HG02981 (cell line): ENCODE measurements around the gene ETV3.

Source experiments
- ATAC-seq: cut with Tn5 transposase; IDR thresholded peaks from one replicate; pipeline ENCODE4 v1.9.1; 2021; ENCODE audit warnings: mild to moderate bottlenecking, moderate library complexity; ENCODE audit not compliant: unreplicated experiment

The ETV3 gene

GRCh38 chr1:157140063-157140588, 1.9 kb upstream of the ETV3 start:
- ATAC-seq: no peak

GRCh38 chr1:157139052-157139715, 989 bp upstream of the ETV3 start:
- ATAC-seq: no peak

GRCh38 chr1:157137408-157138219, 581 bp downstream of the ETV3 start:
- no peak for ATAC-seq

- no peak for ATAC-seq
These were observed 1.2 kb downstream of the ETV3 start for GRCh38 chr1:157137046-157137407.

- ATAC-seq: no peak
These were observed 2.1 kb downstream of the ETV3 start for GRCh38 chr1:157136133-157136532.

- ATAC-seq: no peak
These were observed 2.5 kb downstream of the ETV3 start for GRCh38 chr1:157135646-157136045.

GRCh38 chr1:157135070-157135469, 3.1 kb downstream of the ETV3 start:
- ATAC-seq: no peak

GRCh38 chr1:157134442-157134841, 3.8 kb downstream of the ETV3 start:
- no peak for ATAC-seq

- ATAC-seq: no peak
These were observed 4.8 kb downstream of the ETV3 start for GRCh38 chr1:157133426-157133825.

GRCh38 chr1:157132616-157133167, 5.5 kb downstream of the ETV3 start:
- ATAC-seq: no peak

- ATAC-seq: no peak
These were observed 6.1 kb downstream of the ETV3 start for GRCh38 chr1:157132111-157132510.

GRCh38 chr1:157131281-157131680, 6.9 kb downstream of the ETV3 start:
- no peak for ATAC-seq

GRCh38 chr1:157124855-157125254, 13.3 kb downstream of the ETV3 start:
- no peak for ATAC-seq

- no peak for ATAC-seq
These were observed 18.7 kb downstream of the ETV3 start for GRCh38 chr1:157119448-157119847.

GRCh38 chr1:157119008-157119407, 19.2 kb downstream of the ETV3 start:
- ATAC-seq: no peak

GRCh38 chr1:157117527-157118057, 20.6 kb downstream of the ETV3 start:
- ATAC-seq: no peak

GRCh38 chr1:157116737-157117103, 21.5 kb downstream of the ETV3 start:
- ATAC-seq: no peak

GRCh38 chr1:157115851-157116736, 22.1 kb downstream of the ETV3 start:
- ATAC-seq: no peak

GRCh38 chr1:157115429-157115838, 22.8 kb downstream of the ETV3 start:
- no peak for ATAC-seq

- no peak for ATAC-seq
These were observed 23.7 kb downstream of the ETV3 start for GRCh38 chr1:157114183-157115121.
